GM23248 (cell line): ENCODE measurements around the gene CDC14A.

Source experiments
- EZH2 ChIP-seq: fragments of 200-600 bp; sonication (generic); IDR thresholded peaks from 2 replicates; pipeline ENCODE4 v1.6.1; 2018; ENCODE audit warnings: antibody characterized with exemption, mild to moderate bottlenecking; ENCODE audit not compliant: insufficient read depth, poor library complexity, severe bottlenecking
- EZH2phosphoT487 ChIP-seq: fragments of 200-600 bp; sonication (generic); IDR thresholded peaks from 2 replicates; pipeline ENCODE4 v1.6.1; 2018; ENCODE audit warnings: antibody characterized with exemption, moderate library complexity, mild to moderate bottlenecking, low read depth; ENCODE audit not compliant: insufficient read depth

DNA sequence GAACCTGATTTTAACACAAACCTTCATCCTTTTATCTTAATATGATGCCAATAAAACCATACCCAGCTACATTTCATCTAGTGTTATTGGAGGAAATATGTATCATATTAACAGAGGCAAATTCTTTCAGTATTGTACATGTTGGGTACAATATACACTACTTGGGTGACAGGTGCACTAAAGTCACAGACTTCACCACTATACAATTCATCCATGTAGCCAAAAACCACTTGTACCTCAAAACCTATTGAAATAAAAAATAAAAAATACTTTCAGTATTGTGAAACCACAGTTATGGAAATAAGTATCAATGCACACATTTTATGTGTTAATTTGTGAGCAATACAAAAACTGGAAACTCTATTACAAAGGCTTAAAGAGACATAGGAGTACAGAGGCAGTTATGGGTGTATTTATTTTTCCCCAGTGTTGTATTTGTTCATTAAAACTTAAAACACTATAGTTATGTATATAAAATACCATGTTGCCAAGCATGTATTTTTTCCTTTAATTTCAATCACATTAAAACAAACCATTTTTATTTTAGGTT, 160.6 kb downstream of the CDC14A start:
- TF ChIP-seq EZH2phosphoT487 (no peak), EZH2 (no peak)
